Lower lobe of right lung (tissue), 2 donors: ENCODE data around the gene ROBO1. TPM values are rescaled to one million over a fixed set of nuclear protein-coding genes. Genes with fewer than 3 reads are reported as not detected.

Source experiments
- ATAC-seq, 2 donors: fragments of 200-7000 bp; cut with Tn5 transposase; one replicate each; pipeline ENCODE4 v1.9.1; 2020 to 2022; ENCODE audit warnings: mild to moderate bottlenecking in 2 of 2, moderate library complexity in 2 of 2
- DNase-seq: peaks from one replicate; pipeline ENCODE4 v3.0.0-alpha.2; 2020
- H3K27ac ChIP-seq: fragments of 200-600 bp; one replicate; pipeline ENCODE4 v1.8.0; 2022
- H3K27me3 ChIP-seq: fragments of 200-600 bp; one replicate; pipeline ENCODE4 v1.8.0; 2022; ENCODE audit warnings: low read depth
- H3K36me3 ChIP-seq: fragments of 200-600 bp; one replicate; pipeline ENCODE4 v1.8.0; 2022; ENCODE audit warnings: mild to moderate bottlenecking
- H3K4me1 ChIP-seq: fragments of 200-600 bp; one replicate; pipeline ENCODE4 v1.8.0; 2022
- H3K4me3 ChIP-seq: fragments of 200-600 bp; one replicate; pipeline ENCODE4 v1.8.0; 2022; ENCODE audit warnings: mild to moderate bottlenecking
- H3K9me3 ChIP-seq: fragments of 200-600 bp; one replicate; pipeline ENCODE4 v1.8.0; 2022
- CTCF ChIP-seq: fragments of 200-600 bp; IDR thresholded peaks from one replicate; pipeline ENCODE4 v1.8.0; 2022; ENCODE audit warnings: antibody characterized with exemption, mild to moderate bottlenecking
- intact Hi-C: fragments of 100-400 bp; cut with DNase I; formaldehyde crosslinking; loops from one replicate; pipeline ENCODE4 v1.11.0; 2022
- total RNA-seq: library from RNA; stranded (reverse); fragmentation: NEBNext Ultra II Directional; extraction: Animal tissue kit (Norgen Biotek cat#: 25700); gene quantifications from one replicate; pipeline ENCODE4 v1.2.1, GENCODE V29; 2021
- donor health status: DM: no; HTN: yes; CAD: no; lungs with severe emphysema.

ROBO1 gene
- total RNA-seq, 1 donor from 2014 or later: 14.8 TPM

GRCh38 chr3:79415356-79415755 is 352.4 kb downstream of the ROBO1 start:
- H3K36me3 ChIP-seq: no peaks in the 10 kb centered on the region
- H3K4me1 ChIP-seq: no peaks in the 10 kb centered on the region
- no peak overlapping the region for H3K4me3 ChIP-seq
- no peak overlapping the region for H3K27ac ChIP-seq
- no peak for TF ChIP-seq CTCF
- intact Hi-C loops: no loop called here
- ATAC-seq: no peak
- H3K27me3 ChIP-seq: no peaks in the 10 kb centered on the region
- no peak for DNase-seq
- no peaks in the 10 kb centered on the region for H3K9me3 ChIP-seq

GRCh38 chr3:79414806-79415205 is 353.0 kb downstream of the ROBO1 start:
- Histone ChIP-seq H3K27ac (no peak overlapping the region), H3K27me3 (no peaks in the 10 kb centered on the region), H3K4me1 (no peaks in the 10 kb centered on the region), H3K36me3 (no peaks in the 10 kb centered on the region), H3K4me3 (no peak overlapping the region), H3K9me3 (no peaks in the 10 kb centered on the region)
- DNase-seq (no peak), ATAC-seq (peak; percentile 62 to 76)
- intact Hi-C loops: no loop called here
- no peak for TF ChIP-seq CTCF

GRCh38 chr3:79414035-79414434 is 353.8 kb downstream of the ROBO1 start:
- no peak for TF ChIP-seq CTCF
- Histone ChIP-seq H3K27me3 (no peaks in the 10 kb centered on the region), H3K27ac (peak overlapping the region; percentile 4)

GRCh38 chr3:79412537-79412936 is 355.3 kb downstream of the ROBO1 start:
- ATAC-seq: no peak
- intact Hi-C loops: no loop called here
- Histone ChIP-seq H3K4me3 (no peak overlapping the region), H3K27me3 (no peaks in the 10 kb centered on the region), H3K9me3 (no peaks in the 10 kb centered on the region), H3K27ac (no peak overlapping the region), H3K36me3 (no peaks in the 10 kb centered on the region), H3K4me1 (no peaks in the 10 kb centered on the region)
- no peak for TF ChIP-seq CTCF
- DNase-seq: no peak

More at GRCh38 chr3:79414035-79414434, 353.8 kb downstream of the ROBO1 start:
- no peaks in the 10 kb centered on the region for H3K9me3 ChIP-seq
- no peak for DNase-seq
- ATAC-seq: no peak
- intact Hi-C loops: no loop called here
- H3K4me3 ChIP-seq: no peak overlapping the region
- H3K36me3 ChIP-seq: no peaks in the 10 kb centered on the region
- H3K4me1 ChIP-seq: no peaks in the 10 kb centered on the region

- Histone ChIP-seq H3K4me1 (no peaks in the 10 kb centered on the region), H3K27me3 (no peaks in the 10 kb centered on the region), H3K9me3 (no peaks in the 10 kb centered on the region), H3K36me3 (no peaks in the 10 kb centered on the region), H3K27ac (no peak overlapping the region), H3K4me3 (no peak overlapping the region)
- DNase-seq (no peak), ATAC-seq (no peak)
- TF ChIP-seq CTCF: no peak
- intact Hi-C loops: no loop called here
Measured at GRCh38 chr3:79410617-79411016, 357.2 kb downstream of the ROBO1 start.

GRCh38 chr3:79410136-79410535 is 357.7 kb downstream of the ROBO1 start:
- DNase-seq: no peak
- Histone ChIP-seq H3K27ac (no peak overlapping the region), H3K4me1 (no peaks in the 10 kb centered on the region), H3K36me3 (no peaks in the 10 kb centered on the region), H3K27me3 (no peaks in the 10 kb centered on the region), H3K4me3 (no peak overlapping the region), H3K9me3 (no peaks in the 10 kb centered on the region)
- no peak for ATAC-seq
- TF ChIP-seq CTCF: no peak
- intact Hi-C loops: no loop called here
